ENCODE measurements around the gene CHST8.

GRCh38 chr19:33766623-33767022, 144.9 kb downstream of the CHST8 start:
- TF ChIP-seq TAF1 (IDR thresholded peaks at IDR 0.05; ENCODE audit: low read depth) = no peak
- TF ChIP-seq TEAD4 (IDR thresholded peaks at IDR 0.05) = no peak
- TF ChIP-seq MAX (IDR thresholded peaks at IDR 0.05) = no peak
- TF ChIP-seq FOXM1 (IDR thresholded peaks at IDR 0.05; ENCODE audit: borderline replicate concordance, low read depth) = no peak
- TF ChIP-seq, protein P1, sequence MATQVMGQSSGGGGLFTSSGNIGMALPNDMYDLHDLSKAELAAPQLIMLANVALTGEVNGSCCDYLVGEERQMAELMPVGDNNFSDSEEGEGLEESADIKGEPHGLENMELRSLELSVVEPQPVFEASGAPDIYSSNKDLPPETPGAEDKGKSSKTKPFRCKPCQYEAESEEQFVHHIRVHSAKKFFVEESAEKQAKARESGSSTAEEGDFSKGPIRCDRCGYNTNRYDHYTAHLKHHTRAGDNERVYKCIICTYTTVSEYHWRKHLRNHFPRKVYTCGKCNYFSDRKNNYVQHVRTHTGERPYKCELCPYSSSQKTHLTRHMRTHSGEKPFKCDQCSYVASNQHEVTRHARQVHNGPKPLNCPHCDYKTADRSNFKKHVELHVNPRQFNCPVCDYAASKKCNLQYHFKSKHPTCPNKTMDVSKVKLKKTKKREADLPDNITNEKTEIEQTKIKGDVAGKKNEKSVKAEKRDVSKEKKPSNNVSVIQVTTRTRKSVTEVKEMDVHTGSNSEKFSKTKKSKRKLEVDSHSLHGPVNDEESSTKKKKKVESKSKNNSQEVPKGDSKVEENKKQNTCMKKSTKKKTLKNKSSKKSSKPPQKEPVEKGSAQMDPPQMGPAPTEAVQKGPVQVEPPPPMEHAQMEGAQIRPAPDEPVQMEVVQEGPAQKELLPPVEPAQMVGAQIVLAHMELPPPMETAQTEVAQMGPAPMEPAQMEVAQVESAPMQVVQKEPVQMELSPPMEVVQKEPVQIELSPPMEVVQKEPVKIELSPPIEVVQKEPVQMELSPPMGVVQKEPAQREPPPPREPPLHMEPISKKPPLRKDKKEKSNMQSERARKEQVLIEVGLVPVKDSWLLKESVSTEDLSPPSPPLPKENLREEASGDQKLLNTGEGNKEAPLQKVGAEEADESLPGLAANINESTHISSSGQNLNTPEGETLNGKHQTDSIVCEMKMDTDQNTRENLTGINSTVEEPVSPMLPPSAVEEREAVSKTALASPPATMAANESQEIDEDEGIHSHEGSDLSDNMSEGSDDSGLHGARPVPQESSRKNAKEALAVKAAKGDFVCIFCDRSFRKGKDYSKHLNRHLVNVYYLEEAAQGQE (IDR thresholded peaks at IDR 0.05; ENCODE audit: low read depth) = peak; percentile 55; the same call in 1 of the 2 replicates
- TF ChIP-seq RAD21 (IDR thresholded peaks at IDR 0.05; ENCODE audit: low read depth) = no peak
- no peak for TF ChIP-seq EP300 (IDR thresholded peaks at IDR 0.05; ENCODE audit: borderline replicate concordance)
- no peak for TF ChIP-seq CEBPB (IDR thresholded peaks at IDR 0.05)
- no peak for TF ChIP-seq YY1 (IDR thresholded peaks at IDR 0.05; ENCODE audit: low read depth)
- TF ChIP-seq CREB1 (IDR thresholded peaks at IDR 0.05; ENCODE audit: low read depth) = no peak
- no peak for TF ChIP-seq NFIC (IDR thresholded peaks at IDR 0.05)
- no peak for TF ChIP-seq EGR1 (IDR thresholded peaks at IDR 0.05)
- TF ChIP-seq, protein P2, sequence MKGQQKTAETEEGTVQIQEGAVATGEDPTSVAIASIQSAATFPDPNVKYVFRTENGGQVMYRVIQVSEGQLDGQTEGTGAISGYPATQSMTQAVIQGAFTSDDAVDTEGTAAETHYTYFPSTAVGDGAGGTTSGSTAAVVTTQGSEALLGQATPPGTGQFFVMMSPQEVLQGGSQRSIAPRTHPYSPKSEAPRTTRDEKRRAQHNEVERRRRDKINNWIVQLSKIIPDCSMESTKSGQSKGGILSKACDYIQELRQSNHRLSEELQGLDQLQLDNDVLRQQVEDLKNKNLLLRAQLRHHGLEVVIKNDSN (IDR thresholded peaks at IDR 0.05) = no peak
- TF ChIP-seq TCF12 (IDR thresholded peaks at IDR 0.05; ENCODE audit: low read depth) = no peak
